Right lung (tissue), 5 donors: Measurements from ENCODE around the gene NOC2L. TPM values are rescaled to one million over a fixed set of nuclear protein-coding genes. Genes with fewer than 3 reads are reported as not detected.
A peak's percentile ranks its signal among the peaks of the same experiment; 100 is the strongest.

ENCODE experiments used
- DNase-seq, 2 donors: peaks; one replicate each; pipeline ENCODE4 v3.0.0-alpha.2; 2013
- polyA plus RNA-seq, 5 donors: library from polyadenylated mRNA; unstranded; fragments of 120-200 nt; gene quantifications; one replicate each; pipeline versions ENCODE4 v1.2.1 to v1.2.3, GENCODE V29; 2013; ENCODE audit warnings: inconsistent platforms in 1 of 5, low replicate concordance in 1 of 5; ENCODE audit not compliant: insufficient read length in 5 of 5, insufficient read depth in 1 of 5

Gene NOC2L
- polyA plus RNA-seq, 5 donors, result 42.3 to 62.0 (median 55.2) TPM

- DNase-seq, result no peak
Measured at GRCh38 chr1:932776-933602, 26.1 kb downstream of the NOC2L start.

GRCh38 chr1:932173-932510 lies 26.9 kb downstream of the NOC2L start:
- no peak for DNase-seq

- DNase-seq, result no peak
Measured at GRCh38 chr1:931380-932172, 27.5 kb downstream of the NOC2L start.

- no peak for DNase-seq
Measured at GRCh38 chr1:930633-931138, 28.4 kb downstream of the NOC2L start.

GRCh38 chr1:929712-930632 lies 29.1 kb downstream of the NOC2L start:
- no peak for DNase-seq

- DNase-seq, result no peak
Measured at GRCh38 chr1:928825-929661, 30.0 kb downstream of the NOC2L start.

GRCh38 chr1:927748-928147 lies 31.3 kb downstream of the NOC2L start:
- no peak for DNase-seq

- DNase-seq, result no peak
Measured at GRCh38 chr1:927234-927633, 31.8 kb downstream of the NOC2L start.

GRCh38 chr1:925561-926421 lies 33.3 kb downstream of the NOC2L start:
- DNase-seq, result no peak

- no peak for DNase-seq
Measured at GRCh38 chr1:924656-925560, 34.1 kb downstream of the NOC2L start.

- no peak for DNase-seq
Measured at GRCh38 chr1:923991-924655, 34.9 kb downstream of the NOC2L start.

- DNase-seq, result peak; percentile 84 to 88
Measured at GRCh38 chr1:923131-923990, 35.7 kb downstream of the NOC2L start, which contains the start of gene SAMD11. TSS of gene SAMD11 (plus strand) at chr1:923923. CDS start at chr1:924432, 509 bp downstream.

GRCh38 chr1:921011-921837 lies 37.8 kb downstream of the NOC2L start:
- DNase-seq, result peak in 1 of 2 donors; percentile 79

- no peak for DNase-seq
Measured at GRCh38 chr1:920521-920920, 38.5 kb downstream of the NOC2L start.

GRCh38 chr1:920010-920409 lies 39.0 kb downstream of the NOC2L start:
- no peak for DNase-seq

GRCh38 chr1:919271-919872 lies 39.7 kb downstream of the NOC2L start:
- no peak for DNase-seq
